Activated naive CD8-positive, alpha-beta T cell treated with anti-CD3 and anti-CD28 coated beads, Interleukin-2, amount 50 U/mL, for 24 hours (primary cell): ENCODE data around the gene TAOK1.

Source experiments
- ATAC-seq: fragments of 150-1000 bp; cut with Tn5 transposase; one replicate; pipeline ENCODE4 v1.10.0; 2021
- DNase-seq: peaks from one replicate; pipeline ENCODE4 v3.0.0; 2021
- H3K27ac Mint-ChIP-seq: one replicate; pipeline ENCODE4 v1.8.0; 2021; ENCODE audit warnings: mild to moderate bottlenecking, mixed read lengths
- H3K27me3 Mint-ChIP-seq: one replicate; pipeline ENCODE4 v1.8.0; 2021; ENCODE audit warnings: mixed read lengths
- H3K36me3 Mint-ChIP-seq: one replicate; pipeline ENCODE4 v1.8.0; 2021; ENCODE audit warnings: low read depth, mixed read lengths
- H3K4me1 Mint-ChIP-seq: one replicate; pipeline ENCODE4 v1.8.0; 2021; ENCODE audit warnings: mixed read lengths
- H3K4me3 Mint-ChIP-seq: one replicate; pipeline ENCODE4 v1.8.0; 2021; ENCODE audit warnings: mild to moderate bottlenecking, moderate library complexity, mixed read lengths
- H3K9me3 Mint-ChIP-seq: one replicate; pipeline ENCODE4 v1.8.0; 2021; ENCODE audit warnings: mixed read lengths

TAOK1 gene

DNA sequence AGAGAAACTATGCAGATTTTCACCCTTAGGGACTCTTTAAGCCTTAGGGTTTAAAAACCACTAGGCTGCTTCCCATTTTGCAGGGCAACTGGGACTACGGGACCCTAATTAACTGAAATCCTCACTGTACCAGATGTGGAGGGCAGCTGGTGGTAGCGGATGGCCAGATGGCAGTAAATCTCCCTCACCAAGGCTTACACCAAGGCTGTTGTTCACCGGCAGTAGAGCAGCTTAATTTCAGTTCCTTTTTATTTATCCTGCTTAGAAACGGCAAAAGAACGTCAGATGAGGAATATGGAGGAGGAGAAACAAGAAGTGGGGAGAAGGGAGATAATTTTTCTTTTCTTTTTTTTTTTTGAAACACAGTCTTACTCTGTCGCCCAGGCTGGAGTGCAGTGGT lies 170.2 kb downstream of the TAOK1 start:
- Mint-ChIP-seq H3K27me3 (no peaks in the 10 kb centered on the region), H3K4me3 (no peak overlapping the region), H3K4me1 (peaks cover 54% of the 10 kb centered on the region), H3K27ac (no peak overlapping the region), H3K9me3 (no peaks in the 10 kb centered on the region), H3K36me3 (peaks cover 8% of the 10 kb centered on the region)
- no peak for ATAC-seq
- no peak for DNase-seq

DNA sequence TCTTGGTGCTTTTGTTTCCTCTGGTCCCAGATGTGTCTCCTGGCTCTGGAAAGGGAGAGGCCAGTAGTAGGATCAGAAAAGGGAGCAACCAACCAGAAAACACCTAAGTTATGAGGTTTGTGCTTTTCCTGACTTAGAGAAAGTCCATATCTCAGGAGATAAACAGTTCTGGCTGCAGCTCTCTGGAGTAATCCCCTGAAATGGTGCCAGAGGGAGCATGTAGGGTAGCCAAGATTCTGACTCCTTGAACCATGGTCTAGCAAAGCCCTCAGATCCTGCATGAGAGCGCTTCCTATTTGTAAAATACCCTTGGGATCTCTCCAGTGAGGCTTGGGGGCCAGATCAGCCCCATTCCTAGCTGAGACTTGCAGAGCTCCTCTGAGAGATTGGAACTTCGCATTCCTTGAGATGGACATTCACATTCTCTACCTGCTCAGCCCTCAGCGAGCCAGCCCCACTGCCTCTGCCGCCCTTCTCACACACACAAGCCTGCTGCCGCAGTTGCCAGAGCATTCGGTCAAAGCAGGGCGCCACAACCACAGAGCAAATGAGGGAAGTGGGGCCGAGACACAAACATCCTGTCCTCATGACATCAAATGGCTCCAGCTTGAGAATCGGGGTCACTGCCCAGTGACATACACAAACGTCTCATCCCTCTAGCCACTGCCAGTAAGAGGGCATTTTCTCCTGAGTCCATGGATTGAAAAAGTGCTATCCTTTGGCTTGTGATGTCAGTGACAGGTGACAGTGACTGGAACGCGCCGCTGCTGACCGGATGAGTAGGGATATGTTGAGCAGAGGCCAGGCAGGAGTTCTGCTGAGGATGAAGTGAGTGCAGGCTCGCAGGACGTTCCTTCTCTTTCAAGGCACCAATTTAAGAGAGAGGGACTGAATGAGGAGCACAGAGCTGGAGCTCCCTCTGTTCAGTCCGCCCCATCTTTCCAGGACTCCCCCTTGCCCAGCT lies 171.7 kb downstream of the TAOK1 start:
- Mint-ChIP-seq H3K36me3 (peaks cover 8% of the 10 kb centered on the region), H3K9me3 (no peaks in the 10 kb centered on the region), H3K27ac (no peak overlapping the region), H3K4me3 (no peak overlapping the region), H3K27me3 (no peaks in the 10 kb centered on the region), H3K4me1 (peaks cover 62% of the 10 kb centered on the region)
- ATAC-seq (no peak), DNase-seq (no peak)

DNA sequence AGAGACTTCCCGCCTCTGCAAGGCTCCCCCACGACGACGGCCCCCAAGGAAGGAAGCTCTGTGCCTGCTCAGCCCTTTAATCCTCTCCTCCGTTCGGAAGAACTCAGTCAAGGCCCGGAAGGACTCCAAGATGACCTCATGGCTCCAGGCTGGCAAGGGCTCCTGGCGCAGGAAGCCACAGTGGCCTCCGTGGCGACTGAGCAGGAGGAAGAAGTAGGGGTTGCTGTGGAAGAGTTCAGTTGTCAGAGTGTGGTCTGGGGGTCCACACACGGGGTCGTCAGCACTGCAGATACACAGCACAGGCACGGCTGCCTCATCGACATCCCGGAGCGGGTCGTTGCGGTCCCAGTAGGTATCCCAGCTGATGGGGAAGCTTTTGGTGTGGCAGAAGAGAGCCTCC lies 172.5 kb downstream of the TAOK1 start:
- Mint-ChIP-seq H3K36me3 (peaks cover 8% of the 10 kb centered on the region), H3K9me3 (no peaks in the 10 kb centered on the region), H3K27ac (peak overlapping the region; percentile 36), H3K27me3 (no peaks in the 10 kb centered on the region), H3K4me1 (peaks cover 54% of the 10 kb centered on the region), H3K4me3 (no peak overlapping the region)
- DNase-seq (no peak), ATAC-seq (no peak)

DNA sequence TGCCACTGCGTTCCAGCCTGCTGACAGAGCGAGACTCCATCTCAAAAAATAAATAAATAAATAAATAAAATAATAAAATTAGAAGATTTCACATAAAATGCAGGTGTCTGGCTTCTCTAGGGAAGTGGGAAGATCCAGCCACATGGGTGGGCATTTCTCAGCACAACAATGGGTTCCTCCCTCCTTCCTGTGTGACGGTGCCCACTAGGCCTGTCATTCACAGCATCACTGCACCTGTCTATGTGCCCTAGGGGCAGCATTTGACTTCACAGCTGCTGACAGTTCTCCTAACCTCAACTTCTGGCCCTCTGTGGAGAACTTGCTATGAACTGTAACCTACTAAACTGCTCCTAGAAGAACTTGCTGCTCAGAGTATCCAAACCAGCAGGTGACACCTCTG lies 173.7 kb downstream of the TAOK1 start:
- no peak for ATAC-seq
- H3K27ac Mint-ChIP-seq: peak overlapping the region; percentile 49
- no peak for DNase-seq
- peaks cover 8% of the 10 kb centered on the region for H3K36me3 Mint-ChIP-seq
- H3K4me3 Mint-ChIP-seq: no peak overlapping the region
- no peaks in the 10 kb centered on the region for H3K27me3 Mint-ChIP-seq
- peaks cover 48% of the 10 kb centered on the region for H3K4me1 Mint-ChIP-seq
- H3K9me3 Mint-ChIP-seq: no peaks in the 10 kb centered on the region

DNA sequence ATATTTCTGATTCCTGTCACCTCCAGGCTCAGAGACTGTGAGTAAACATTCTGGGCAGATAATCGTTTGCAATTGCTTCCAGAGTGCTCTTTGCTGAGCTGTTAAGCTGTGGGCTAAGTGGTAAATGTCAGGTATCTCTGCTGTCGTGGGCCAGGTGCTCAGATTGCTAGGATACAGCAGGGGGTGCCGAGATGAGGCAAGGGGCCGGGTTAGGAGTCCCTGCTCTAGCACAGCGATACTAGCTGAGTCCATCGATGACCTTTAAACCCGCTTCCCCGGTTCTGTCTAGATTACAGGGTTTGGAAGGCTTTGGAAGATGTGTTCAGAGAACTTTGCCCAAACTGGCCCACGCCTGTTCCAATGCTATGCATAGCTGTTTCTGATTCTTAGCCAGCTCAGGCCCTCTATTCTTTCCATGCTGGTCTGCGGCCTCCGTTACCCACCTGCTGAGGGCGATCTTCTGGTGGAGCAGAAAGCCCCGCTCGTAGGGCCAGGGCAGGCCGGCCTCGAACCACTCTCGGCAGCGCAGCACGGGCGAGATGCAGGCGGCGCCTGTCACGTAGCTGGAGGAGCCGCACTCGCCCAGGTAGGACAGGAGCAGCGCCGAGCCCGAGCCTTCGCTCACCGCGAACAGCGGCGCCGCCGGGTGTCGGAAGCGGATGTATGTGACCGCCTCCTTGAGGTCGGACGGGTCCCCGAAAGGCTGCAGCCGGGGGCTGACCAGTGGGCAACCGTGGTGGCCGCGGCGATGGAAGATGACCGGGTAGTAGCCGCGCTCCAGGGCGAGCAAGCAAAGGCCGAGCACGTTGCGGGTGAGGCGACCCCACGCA lies 175.7 kb downstream of the TAOK1 start:
- Mint-ChIP-seq H3K4me3 (peak overlapping the region; percentile 94), H3K9me3 (no peaks in the 10 kb centered on the region), H3K27ac (peak overlapping the region; percentile 65), H3K27me3 (no peaks in the 10 kb centered on the region), H3K36me3 (peaks cover 6% of the 10 kb centered on the region), H3K4me1 (peaks cover 44% of the 10 kb centered on the region)
- ATAC-seq (peak; percentile 8), DNase-seq (peak; percentile 62)

DNA sequence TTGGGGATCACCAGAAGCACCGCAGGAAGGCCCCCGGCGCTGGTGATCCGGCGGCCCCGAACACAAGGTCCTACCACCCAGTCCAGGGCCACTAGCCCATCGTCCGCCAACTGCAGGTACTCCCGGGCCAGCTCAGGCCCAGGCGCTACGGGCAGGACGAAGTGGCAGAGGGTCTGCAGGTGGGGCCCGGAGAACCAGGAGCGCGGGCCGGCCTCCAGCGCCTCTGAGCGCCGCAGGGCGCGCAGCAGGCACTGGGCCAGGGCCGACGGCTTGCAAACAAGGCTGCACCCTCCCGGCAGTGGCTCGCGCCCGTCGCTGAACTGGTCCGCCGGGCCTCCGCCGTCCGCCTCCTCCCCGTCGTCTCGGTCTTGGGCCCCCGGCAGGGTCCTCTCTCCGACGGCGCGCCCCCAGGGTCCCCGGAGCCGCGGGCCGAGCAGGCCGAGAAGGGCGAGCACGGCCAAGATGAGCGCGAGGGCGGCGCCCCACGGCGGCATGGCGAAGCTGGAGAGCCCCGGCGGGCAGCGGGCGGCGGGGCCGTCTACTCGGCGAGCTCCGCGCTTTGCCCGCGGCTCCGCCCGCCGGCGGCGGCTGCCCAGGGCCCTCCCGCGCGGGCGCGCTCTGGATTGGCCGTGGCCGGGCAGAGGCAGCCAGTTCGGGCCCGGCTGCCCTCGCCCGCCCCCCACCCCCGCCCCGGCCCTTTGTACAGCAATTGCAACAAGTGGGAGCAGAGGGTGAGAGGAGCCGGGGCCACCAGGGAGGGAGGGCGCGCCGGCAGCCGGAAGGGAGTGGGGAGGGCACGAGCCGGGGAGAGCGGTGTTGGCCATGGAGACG lies 176.5 kb downstream of the TAOK1 start, which contains the start of gene ABHD15:
Gene ABHD15, minus strand, starts transcription at position 565 of the 831 bp plus-strand sequence. Its CDS starts 71 bp downstream, at position 494.
- Mint-ChIP-seq H3K4me1 (peaks cover 40% of the 10 kb centered on the region), H3K4me3 (peak within 1 kb of the TSS; percentile 94), H3K27me3 (no peaks in the 10 kb centered on the region), H3K36me3 (peaks cover 4% of the 10 kb centered on the region), H3K9me3 (no peaks in the 10 kb centered on the region), H3K27ac (peak within 1 kb of the TSS; percentile 95)
- DNase-seq (peak; percentile 68), ATAC-seq (peak; percentile 39)

DNA sequence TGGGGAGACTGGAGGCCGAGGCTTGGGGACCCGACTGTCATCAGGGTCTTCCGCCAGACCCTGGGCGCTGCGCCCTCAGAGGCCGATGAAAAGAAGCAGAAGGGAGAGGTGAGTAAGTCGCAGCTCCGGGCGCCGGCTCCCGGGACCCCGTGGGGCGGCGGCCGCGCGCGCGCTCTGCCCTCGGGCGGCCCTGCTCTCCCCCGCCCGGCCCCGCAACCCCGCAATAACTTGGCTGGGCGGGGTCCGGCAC lies 177.1 kb downstream of the TAOK1 start:
- Mint-ChIP-seq H3K4me1 (peaks cover 35% of the 10 kb centered on the region), H3K36me3 (peaks cover 4% of the 10 kb centered on the region), H3K27ac (peak overlapping the region; percentile 79), H3K9me3 (no peaks in the 10 kb centered on the region), H3K4me3 (peak overlapping the region; percentile 94), H3K27me3 (no peaks in the 10 kb centered on the region)
- ATAC-seq (peak; percentile 3), DNase-seq (no peak)

DNA sequence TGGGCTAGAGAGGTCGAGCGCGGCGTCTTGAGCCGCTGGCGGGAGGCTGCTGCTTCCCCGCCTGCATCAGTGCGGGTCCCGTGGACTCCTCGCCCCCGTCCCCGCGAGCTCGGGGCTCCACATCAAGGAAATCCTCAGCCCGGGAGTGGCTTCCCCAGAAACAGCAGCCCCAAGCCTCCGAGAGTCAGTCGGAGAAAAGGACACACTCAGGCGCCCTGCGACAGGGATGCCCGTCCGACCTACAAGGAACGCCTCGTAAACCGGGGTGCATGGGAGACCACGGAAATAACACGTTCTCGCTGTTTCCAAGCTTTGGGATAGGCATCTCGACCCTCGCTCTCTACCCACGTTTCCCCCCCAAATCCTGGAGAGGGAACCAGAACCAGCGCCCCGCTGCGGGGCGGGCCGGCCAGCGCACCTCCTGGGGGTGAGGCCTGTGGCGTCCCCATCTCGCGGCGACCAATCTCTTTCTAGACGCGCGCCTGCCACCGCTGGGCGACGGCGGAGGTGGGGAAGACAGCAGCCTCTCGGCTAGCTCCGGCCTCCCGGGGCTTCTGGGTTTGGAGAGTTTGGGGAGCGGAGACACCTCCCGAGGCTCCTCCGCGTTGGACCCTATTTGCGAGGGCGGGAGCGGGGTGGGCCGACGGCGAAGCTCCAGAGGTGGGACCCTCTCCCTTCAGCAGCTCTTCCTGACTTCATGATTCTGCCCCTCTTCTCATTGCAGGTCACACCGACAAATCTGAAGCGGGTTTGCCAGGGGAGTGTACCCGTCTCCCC lies 177.6 kb downstream of the TAOK1 start:
- Mint-ChIP-seq H3K4me1 (peaks cover 32% of the 10 kb centered on the region), H3K27me3 (no peaks in the 10 kb centered on the region), H3K36me3 (no peaks in the 10 kb centered on the region), H3K27ac (peak overlapping the region; percentile 95), H3K4me3 (peak overlapping the region; percentile 94), H3K9me3 (no peaks in the 10 kb centered on the region)
- DNase-seq: peak; percentile 84
- peak; percentile 58 for ATAC-seq

DNA sequence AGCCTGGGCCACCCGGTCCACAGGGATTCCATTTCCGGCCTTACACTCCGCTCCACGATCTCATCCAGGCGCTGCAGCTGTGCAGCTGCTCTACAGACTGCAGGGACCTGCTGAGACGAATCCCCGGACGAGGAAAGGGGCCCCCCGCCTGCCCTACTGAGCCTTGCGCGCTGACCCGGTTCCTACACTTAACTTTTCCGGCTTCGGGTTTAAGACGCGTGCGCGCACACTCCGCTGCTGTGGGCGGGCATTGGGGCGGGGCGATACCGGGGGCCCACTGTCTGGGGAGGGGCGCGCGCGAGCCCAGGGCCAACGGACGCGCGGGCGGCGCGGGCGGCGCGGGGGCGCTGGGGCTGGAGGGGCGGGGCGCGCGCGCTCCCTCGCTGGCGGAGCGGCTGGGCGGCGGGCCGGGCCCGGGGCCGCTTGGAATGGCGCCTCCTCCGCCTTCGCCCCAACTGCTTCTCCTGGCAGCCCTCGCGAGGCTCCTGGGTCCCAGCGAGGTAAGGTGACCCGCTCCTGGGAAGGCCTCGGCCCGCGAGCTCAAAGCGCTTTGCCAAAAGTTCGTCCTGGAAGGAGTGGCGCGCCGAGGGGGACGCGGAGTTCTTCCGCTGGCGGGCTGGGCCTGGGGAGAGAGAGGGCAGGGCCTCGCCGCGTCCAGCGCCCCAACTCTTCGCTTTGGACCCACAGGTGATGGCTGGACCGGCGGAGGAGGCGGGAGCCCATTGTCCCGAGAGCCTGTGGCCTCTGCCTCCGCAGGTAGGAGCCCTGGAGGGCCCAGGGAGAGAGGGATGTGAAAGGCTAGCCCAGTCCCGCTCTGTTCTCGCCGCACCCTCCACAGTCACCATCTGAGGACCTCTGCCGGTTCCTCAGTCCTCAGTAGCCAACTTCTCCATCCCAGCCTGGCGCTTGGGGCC lies 178.4 kb downstream of the TAOK1 start, which contains the start of gene TP53I13:
Gene TP53I13, plus strand, starts transcription at position 371 of the 914 bp plus-strand sequence. Its CDS starts 58 bp downstream, at position 429.
- H3K9me3 Mint-ChIP-seq: no peaks in the 10 kb centered on the region
- H3K27ac Mint-ChIP-seq: peak within 1 kb of the TSS; percentile 95
- ATAC-seq: peak; percentile 54
- peaks cover 36% of the 10 kb centered on the region for H3K4me1 Mint-ChIP-seq
- DNase-seq: peak; percentile 90
- no peaks in the 10 kb centered on the region for H3K36me3 Mint-ChIP-seq
- no peaks in the 10 kb centered on the region for H3K27me3 Mint-ChIP-seq
- H3K4me3 Mint-ChIP-seq: peak within 1 kb of the TSS; percentile 94

DNA sequence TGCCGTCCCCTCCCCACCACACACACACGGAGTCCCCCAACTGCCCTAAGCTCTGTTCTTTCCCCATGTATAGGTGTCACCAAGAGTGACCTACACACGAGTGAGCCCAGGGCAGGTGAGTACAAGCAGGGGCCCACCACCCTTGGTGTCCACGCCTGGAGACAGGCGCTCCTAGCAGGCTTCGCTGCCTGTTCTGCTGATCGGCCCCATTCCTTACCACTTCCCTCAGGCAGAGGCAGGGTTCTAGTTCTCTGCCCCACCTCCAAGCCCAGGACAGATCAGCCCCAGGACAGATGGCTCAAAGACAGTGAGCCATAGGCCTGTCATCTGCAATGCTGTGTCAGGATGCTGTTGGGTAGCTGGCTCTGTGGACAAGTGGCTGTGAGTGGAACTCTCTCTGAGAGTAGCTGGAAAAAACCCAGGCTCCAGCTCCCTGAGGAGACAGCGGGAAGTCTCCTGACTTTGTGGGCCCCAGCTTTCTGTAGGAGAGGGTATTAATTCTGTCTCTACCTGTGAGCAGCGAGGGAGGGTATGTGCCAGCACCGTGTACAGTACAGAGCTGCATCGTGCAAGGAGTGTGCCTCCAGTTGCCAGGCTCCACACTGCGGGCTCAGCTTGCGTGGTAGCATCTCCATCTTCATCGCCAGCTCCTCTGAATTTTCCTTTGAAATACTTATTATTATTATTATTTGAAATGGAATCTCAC lies 179.2 kb downstream of the TAOK1 start:
- ATAC-seq: no peak
- H3K4me3 Mint-ChIP-seq: peak overlapping the region; percentile 94

DNA sequence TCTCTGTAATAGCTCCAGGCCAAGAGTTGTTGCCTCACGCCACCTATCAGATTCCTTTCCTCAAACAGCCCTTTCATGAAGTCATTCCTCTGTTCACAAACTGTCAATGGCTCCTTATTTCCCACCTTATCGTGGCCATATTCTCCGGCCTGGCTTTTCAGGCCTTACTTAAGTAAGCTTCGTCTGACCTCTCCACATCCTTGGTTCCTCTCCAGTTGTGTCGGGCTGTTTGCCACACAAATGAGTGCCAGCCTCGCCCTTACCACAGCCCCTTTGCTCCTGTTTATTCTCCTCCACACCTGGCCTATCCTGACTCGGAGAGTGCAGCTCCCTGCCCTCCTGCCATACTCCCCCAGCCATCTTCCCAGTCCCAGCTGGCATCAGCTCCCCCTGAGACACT lies 180.4 kb downstream of the TAOK1 start:
- ATAC-seq (no peak), DNase-seq (no peak)
- H3K9me3 Mint-ChIP-seq: no peaks in the 10 kb centered on the region
- H3K36me3 Mint-ChIP-seq: peaks cover 9% of the 10 kb centered on the region
- no peaks in the 10 kb centered on the region for H3K27me3 Mint-ChIP-seq
- H3K27ac Mint-ChIP-seq: no peak overlapping the region
- peaks cover 23% of the 10 kb centered on the region for H3K4me1 Mint-ChIP-seq
- no peak overlapping the region for H3K4me3 Mint-ChIP-seq

More for the DNA sequence above, 179.2 kb downstream of the TAOK1 start:
- H3K27ac Mint-ChIP-seq: peak overlapping the region; percentile 73
- H3K36me3 Mint-ChIP-seq: peaks cover 6% of the 10 kb centered on the region
- DNase-seq: no peak
- no peaks in the 10 kb centered on the region for H3K27me3 Mint-ChIP-seq
- H3K9me3 Mint-ChIP-seq: no peaks in the 10 kb centered on the region
- H3K4me1 Mint-ChIP-seq: peaks cover 31% of the 10 kb centered on the region

DNA sequence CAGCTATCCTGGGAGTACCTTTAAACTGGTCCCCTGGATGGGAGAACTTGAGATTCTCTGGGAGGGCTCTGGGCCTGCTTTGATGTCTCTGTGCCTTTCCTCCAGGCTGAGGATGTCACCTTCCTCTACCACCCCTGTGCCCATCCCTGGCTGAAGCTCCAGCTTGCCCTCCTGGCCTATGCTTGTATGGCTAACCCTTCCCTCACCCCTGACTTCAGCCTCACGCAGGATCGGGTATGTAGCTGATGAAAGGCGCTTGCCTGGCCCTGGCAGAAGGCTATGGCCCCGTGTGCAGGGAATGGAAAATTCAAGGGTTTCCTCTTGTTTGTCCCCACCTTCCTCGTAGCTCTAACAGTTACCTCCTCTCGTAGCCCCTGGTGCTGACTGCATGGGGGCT lies 181.3 kb downstream of the TAOK1 start:
- H3K4me3 Mint-ChIP-seq: no peak overlapping the region
- no peaks in the 10 kb centered on the region for H3K27me3 Mint-ChIP-seq
- no peak for ATAC-seq
- no peak for DNase-seq
- peaks cover 16% of the 10 kb centered on the region for H3K4me1 Mint-ChIP-seq
- peaks cover 9% of the 10 kb centered on the region for H3K36me3 Mint-ChIP-seq
- H3K9me3 Mint-ChIP-seq: no peaks in the 10 kb centered on the region
- no peak overlapping the region for H3K27ac Mint-ChIP-seq
